ENCODE measurements around the gene SPINK5. TPM values are rescaled to one million over a fixed set of nuclear protein-coding genes. Genes with fewer than 3 reads are reported as not detected.
"Not testable (repeated sequence)": the region's sequence is repeated elsewhere in the genome, so short reads cannot be mapped to it uniquely, and the experiment has no call there.

The SPINK5 gene
- not detected for total RNA-seq

GRCh38 chr5:148063861-148064260, at the start of gene SPINK5:
TSS of gene SPINK5 (plus strand) at chr5:148063980. CDS start at chr5:148064045, 65 bp downstream.
- Mint-ChIP-seq H3K4me1 (ENCODE audit: low read depth in 2 of 2) (no peaks in the 10 kb centered on the region), H3K4me3 (no peak within 1 kb of the TSS), H3K27ac (no peak within 1 kb of the TSS), H3K27me3 (no peaks in the 10 kb centered on the region), H3K9me3 (no peaks in the 10 kb centered on the region), H3K36me3 (no peaks in the 10 kb centered on the region)
- ATAC-seq = no peak
- no peak for DNase-seq (ENCODE audit: low spot score)

GRCh38 chr5:148014276-148014675, 49.5 kb upstream of the SPINK5 start:
- ATAC-seq (no peak), DNase-seq (ENCODE audit: low spot score) (no peak)
- Mint-ChIP-seq H3K27ac (no peak overlapping the region), H3K4me3 (no peak overlapping the region), H3K36me3 (no peaks in the 10 kb centered on the region), H3K9me3 (peaks cover 3% of the 10 kb centered on the region), H3K27me3 (no peaks in the 10 kb centered on the region), H3K4me1 (ENCODE audit: low read depth in 2 of 2) (no peaks in the 10 kb centered on the region)

GRCh38 chr5:148020257-148020988, 43.4 kb upstream of the SPINK5 start:
- Mint-ChIP-seq H3K9me3 (peaks cover 12% of the 10 kb centered on the region), H3K4me3 (no peak overlapping the region), H3K4me1 (ENCODE audit: low read depth in 2 of 2) (no peaks in the 10 kb centered on the region), H3K36me3 (no peaks in the 10 kb centered on the region), H3K27ac (no peak overlapping the region), H3K27me3 (no peaks in the 10 kb centered on the region)
- DNase-seq (ENCODE audit: low spot score) (no peak), ATAC-seq (no peak)

- H3K4me3 Mint-ChIP-seq = no peak overlapping the region
- DNase-seq (ENCODE audit: low spot score) = no peak
- H3K4me1 Mint-ChIP-seq (ENCODE audit: low read depth in 2 of 2) = no peaks in the 10 kb centered on the region
- ATAC-seq = no peak
- no peaks in the 10 kb centered on the region for H3K27me3 Mint-ChIP-seq
- peaks cover 6% of the 10 kb centered on the region for H3K9me3 Mint-ChIP-seq
- H3K27ac Mint-ChIP-seq = no peak overlapping the region
- no peaks in the 10 kb centered on the region for H3K36me3 Mint-ChIP-seq
Observed at GRCh38 chr5:148027505-148027904, 36.3 kb upstream of the SPINK5 start.

- Mint-ChIP-seq H3K36me3 (no peaks in the 10 kb centered on the region), H3K4me3 (no peak overlapping the region), H3K27ac (no peak overlapping the region), H3K4me1 (ENCODE audit: low read depth in 2 of 2) (no peaks in the 10 kb centered on the region), H3K9me3 (peaks cover 6% of the 10 kb centered on the region), H3K27me3 (no peaks in the 10 kb centered on the region)
- no peak for DNase-seq (ENCODE audit: low spot score)
- no peak for ATAC-seq
Observed at GRCh38 chr5:148029131-148029530, 34.6 kb upstream of the SPINK5 start.

- ATAC-seq = no peak
- DNase-seq (ENCODE audit: low spot score) = no peak
- H3K27ac Mint-ChIP-seq = no peak overlapping the region
- H3K36me3 Mint-ChIP-seq = no peaks in the 10 kb centered on the region
- H3K27me3 Mint-ChIP-seq = no peaks in the 10 kb centered on the region
- H3K4me1 Mint-ChIP-seq (ENCODE audit: low read depth in 2 of 2) = no peaks in the 10 kb centered on the region
- H3K9me3 Mint-ChIP-seq = no peaks in the 10 kb centered on the region
- H3K4me3 Mint-ChIP-seq = no peak overlapping the region
Observed at GRCh38 chr5:148033134-148033533, 30.6 kb upstream of the SPINK5 start.

- H3K4me3 Mint-ChIP-seq = no peak overlapping the region
- ATAC-seq (no peak), DNase-seq (ENCODE audit: low spot score) (no peak)
- no peaks in the 10 kb centered on the region for H3K36me3 Mint-ChIP-seq
- no peak overlapping the region for H3K27ac Mint-ChIP-seq
- H3K4me1 Mint-ChIP-seq (ENCODE audit: low read depth in 2 of 2) = no peaks in the 10 kb centered on the region
- H3K9me3 Mint-ChIP-seq = no peaks in the 10 kb centered on the region
- no peaks in the 10 kb centered on the region for H3K27me3 Mint-ChIP-seq
Observed at GRCh38 chr5:148035676-148036075, 28.1 kb upstream of the SPINK5 start.

GRCh38 chr5:148042881-148043280, 20.9 kb upstream of the SPINK5 start:
- H3K36me3 Mint-ChIP-seq = no peaks in the 10 kb centered on the region
- DNase-seq (ENCODE audit: low spot score) = no peak
- no peaks in the 10 kb centered on the region for H3K27me3 Mint-ChIP-seq
- ATAC-seq = no peak
- no peak overlapping the region for H3K4me3 Mint-ChIP-seq
- H3K4me1 Mint-ChIP-seq (ENCODE audit: low read depth in 2 of 2) = no peaks in the 10 kb centered on the region
- no peak overlapping the region for H3K27ac Mint-ChIP-seq
- peaks cover 7% of the 10 kb centered on the region for H3K9me3 Mint-ChIP-seq

- no peaks in the 10 kb centered on the region for H3K27me3 Mint-ChIP-seq
- no peak overlapping the region for H3K27ac Mint-ChIP-seq
- H3K9me3 Mint-ChIP-seq = peaks cover 10% of the 10 kb centered on the region
- H3K4me1 Mint-ChIP-seq (ENCODE audit: low read depth in 2 of 2) = no peaks in the 10 kb centered on the region
- no peak for DNase-seq (ENCODE audit: low spot score)
- H3K36me3 Mint-ChIP-seq = no peaks in the 10 kb centered on the region
- ATAC-seq = no peak
- H3K4me3 Mint-ChIP-seq = no peak overlapping the region
Observed at GRCh38 chr5:148043705-148044104, 20.1 kb upstream of the SPINK5 start.

GRCh38 chr5:148055160-148055559, 8.6 kb upstream of the SPINK5 start:
- Mint-ChIP-seq H3K36me3 (peaks cover 14% of the 10 kb centered on the region), H3K9me3 (peaks cover 20% of the 10 kb centered on the region)
- not testable (repeated sequence) for H3K27me3 Mint-ChIP-seq; DNase-seq (ENCODE audit: low spot score); ATAC-seq; H3K4me3 Mint-ChIP-seq; H3K27ac Mint-ChIP-seq; H3K4me1 Mint-ChIP-seq (ENCODE audit: low read depth in 2 of 2)

- H3K4me3 Mint-ChIP-seq = no peak overlapping the region
- peaks cover 10% of the 10 kb centered on the region for H3K9me3 Mint-ChIP-seq
- H3K27ac Mint-ChIP-seq = no peak overlapping the region
- H3K4me1 Mint-ChIP-seq (ENCODE audit: low read depth in 2 of 2) = no peaks in the 10 kb centered on the region
- ATAC-seq (no peak), DNase-seq (ENCODE audit: low spot score) (no peak)
- H3K27me3 Mint-ChIP-seq = no peaks in the 10 kb centered on the region
- H3K36me3 Mint-ChIP-seq = peaks cover 3% of the 10 kb centered on the region
Observed at GRCh38 chr5:148060309-148060708, 3.5 kb upstream of the SPINK5 start.

GRCh38 chr5:148060881-148061280, 2.9 kb upstream of the SPINK5 start:
- H3K4me3 Mint-ChIP-seq = no peak overlapping the region
- no peaks in the 10 kb centered on the region for H3K4me1 Mint-ChIP-seq (ENCODE audit: low read depth in 2 of 2)
- no peaks in the 10 kb centered on the region for H3K27me3 Mint-ChIP-seq
- ATAC-seq = no peak
- H3K9me3 Mint-ChIP-seq = peaks cover 8% of the 10 kb centered on the region
- no peaks in the 10 kb centered on the region for H3K36me3 Mint-ChIP-seq
- DNase-seq (ENCODE audit: low spot score) = no peak
- no peak overlapping the region for H3K27ac Mint-ChIP-seq

- ATAC-seq (no peak), DNase-seq (ENCODE audit: low spot score) (no peak)
- Mint-ChIP-seq H3K27me3 (no peaks in the 10 kb centered on the region), H3K36me3 (no peaks in the 10 kb centered on the region), H3K9me3 (no peaks in the 10 kb centered on the region), H3K4me1 (ENCODE audit: low read depth in 2 of 2) (no peaks in the 10 kb centered on the region), H3K27ac (no peak overlapping the region), H3K4me3 (no peak overlapping the region)
Observed at GRCh38 chr5:148070621-148071020, 6.8 kb downstream of the SPINK5 start.

GRCh38 chr5:148072207-148072606, 8.4 kb downstream of the SPINK5 start:
- ATAC-seq (no peak), DNase-seq (ENCODE audit: low spot score) (no peak)
- no peak overlapping the region for H3K4me3 Mint-ChIP-seq
- peaks cover 6% of the 10 kb centered on the region for H3K9me3 Mint-ChIP-seq
- H3K27me3 Mint-ChIP-seq = peaks cover 0 to 5% of the 10 kb centered on the region in 2 donors
- no peak overlapping the region for H3K27ac Mint-ChIP-seq
- no peaks in the 10 kb centered on the region for H3K4me1 Mint-ChIP-seq (ENCODE audit: low read depth in 2 of 2)
- peaks cover 5% of the 10 kb centered on the region for H3K36me3 Mint-ChIP-seq

- Mint-ChIP-seq H3K4me3 (no peak overlapping the region), H3K9me3 (peaks cover 6% of the 10 kb centered on the region), H3K27me3 (peaks cover 0 to 5% of the 10 kb centered on the region in 2 donors), H3K36me3 (peaks cover 5% of the 10 kb centered on the region), H3K4me1 (ENCODE audit: low read depth in 2 of 2) (no peaks in the 10 kb centered on the region), H3K27ac (no peak overlapping the region)
- no peak for DNase-seq (ENCODE audit: low spot score)
- ATAC-seq = no peak
Observed at GRCh38 chr5:148075529-148075928, 11.7 kb downstream of the SPINK5 start.
